HG02943 (cell line): ENCODE results near the gene INSIG1.

Experiments
- ATAC-seq: cut with Tn5 transposase; IDR thresholded peaks from one replicate; pipeline ENCODE4 v1.9.1; 2021; ENCODE audit warnings: mild to moderate bottlenecking, low read depth, moderate library complexity; ENCODE audit not compliant: unreplicated experiment

The INSIG1 gene

DNA sequence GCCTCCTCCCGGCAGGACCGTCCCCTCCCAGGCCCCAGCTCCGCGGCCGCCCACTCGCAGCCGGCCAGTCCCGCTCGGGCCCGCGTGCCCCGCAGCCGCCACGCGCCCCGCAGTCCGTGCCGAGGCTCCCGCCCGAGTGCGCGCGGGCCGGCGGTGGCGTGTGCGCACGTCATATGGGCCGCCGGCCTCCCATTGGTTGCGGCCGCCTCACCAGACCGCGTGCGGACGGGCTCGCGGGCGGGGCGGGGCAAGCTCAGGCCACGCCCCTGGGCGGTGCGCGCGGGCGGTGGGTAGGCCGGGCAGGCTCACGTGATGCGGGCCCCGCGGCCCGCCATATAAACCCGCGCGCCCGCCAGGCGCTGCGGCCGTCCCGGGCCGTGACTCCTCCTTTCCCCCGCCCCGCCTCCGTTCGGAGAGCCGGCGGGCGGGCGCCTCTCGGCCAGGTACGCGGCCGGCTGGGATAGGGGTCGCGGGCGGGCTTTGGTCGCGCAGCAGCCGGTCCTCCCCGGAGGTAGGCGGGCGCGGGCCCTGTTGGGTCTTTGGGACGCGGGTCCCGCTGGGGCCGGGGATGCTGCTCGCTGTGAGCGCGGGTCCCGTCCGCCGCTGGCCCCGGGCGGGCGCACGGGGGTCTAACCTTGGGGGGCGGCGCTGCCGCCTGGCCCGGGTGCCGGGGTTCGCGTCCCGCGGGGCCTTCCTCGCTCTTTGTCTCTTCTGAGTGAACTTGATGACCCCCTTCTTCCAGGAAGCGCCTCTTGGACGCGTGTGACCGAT is at the start of gene INSIG1:
Gene INSIG1 (plus strand): TSS at position 362 of the 771 bp plus-strand sequence. CDS start 408 bp downstream, at position 770.
- ATAC-seq, result peak; percentile 55

DNA sequence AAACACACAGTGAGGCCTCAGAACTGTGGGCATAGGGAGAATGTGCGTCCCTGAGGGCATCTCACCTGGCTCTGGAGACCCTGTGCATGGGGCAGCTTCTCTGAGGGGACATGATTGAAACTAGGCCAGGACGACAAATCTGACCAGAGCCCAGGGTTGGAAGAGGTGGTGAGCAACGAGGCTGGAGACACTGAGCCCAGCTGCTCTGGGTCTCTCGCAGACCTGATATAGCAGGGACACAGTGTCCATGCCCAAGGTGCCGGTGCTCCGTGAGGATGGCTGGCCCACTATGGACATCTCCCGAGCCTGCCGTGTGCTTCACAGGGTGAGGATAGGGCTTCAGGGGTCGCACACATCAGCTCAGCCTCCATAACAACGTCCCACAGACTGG is 49.3 kb upstream of the INSIG1 start:
- ATAC-seq, result no peak

DNA sequence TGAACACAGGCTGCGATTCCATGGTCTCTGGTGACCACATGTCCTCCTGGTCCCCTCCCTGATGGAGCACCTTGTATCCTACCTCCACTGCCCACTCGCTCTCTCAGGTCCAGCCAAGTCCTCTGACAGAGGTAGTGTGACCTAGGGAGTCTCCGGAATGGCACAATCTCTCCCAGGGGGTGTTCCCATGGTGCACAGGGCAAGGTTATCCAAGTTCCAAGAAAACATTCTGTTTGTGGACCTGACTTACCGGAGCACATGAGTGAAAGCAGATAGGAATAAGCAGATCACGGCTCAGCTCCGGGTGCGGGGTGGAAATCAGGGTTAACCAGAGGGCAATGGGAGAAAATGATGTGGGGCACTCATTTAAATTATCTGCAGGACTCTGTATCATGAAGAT is 45.8 kb upstream of the INSIG1 start:
- ATAC-seq, result no peak

DNA sequence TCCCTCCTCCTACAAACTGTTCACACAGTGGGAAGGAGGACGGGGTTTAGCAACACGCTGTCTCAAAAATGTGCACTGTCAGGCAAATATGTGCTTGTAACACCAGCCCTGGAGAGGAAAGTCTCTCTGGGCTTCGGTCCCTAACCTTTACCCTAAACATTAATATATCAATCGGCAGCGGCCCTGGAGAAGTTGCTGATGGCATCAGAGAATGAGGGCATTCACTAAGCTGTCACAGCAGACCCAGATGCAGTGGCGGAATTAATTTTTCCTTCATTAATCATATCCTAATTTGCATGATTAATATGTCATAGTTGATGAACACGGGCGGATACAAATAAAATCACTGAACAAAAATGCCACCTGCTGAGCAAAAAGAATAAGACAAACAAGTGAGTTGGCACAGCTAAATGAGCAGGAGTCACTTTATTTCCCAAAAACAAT is 45.2 kb upstream of the INSIG1 start:
- no peak for ATAC-seq

DNA sequence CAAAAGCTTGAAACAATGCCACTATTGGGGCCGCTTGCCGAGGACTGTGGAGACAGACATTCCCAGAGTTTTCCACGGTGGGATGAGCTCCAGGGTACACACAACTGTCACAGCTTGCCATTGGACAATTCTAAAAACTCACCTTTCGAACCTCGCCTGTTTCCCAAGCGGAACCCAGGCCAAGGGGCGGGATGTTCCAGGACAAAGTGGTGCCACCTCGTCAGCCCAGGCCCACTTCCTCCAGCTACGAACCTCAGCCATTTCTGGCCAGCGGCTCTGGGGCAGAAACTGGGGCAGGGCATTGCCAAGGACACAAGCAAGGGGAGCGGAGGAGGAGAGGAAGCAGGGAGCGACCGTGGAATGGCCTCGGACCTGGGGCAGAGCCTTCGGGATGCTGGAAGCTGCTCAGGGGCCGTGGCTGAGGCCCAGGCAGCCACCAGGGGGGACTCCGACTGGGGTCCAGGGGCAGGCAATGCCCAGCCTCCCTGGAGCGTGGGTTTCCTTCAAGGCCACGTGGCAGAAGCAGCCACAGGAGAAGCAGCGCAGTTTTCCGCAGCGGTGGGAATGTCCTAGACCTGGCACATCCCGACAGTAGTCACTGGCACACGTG is 44.7 kb upstream of the INSIG1 start:
- ATAC-seq, result no peak

DNA sequence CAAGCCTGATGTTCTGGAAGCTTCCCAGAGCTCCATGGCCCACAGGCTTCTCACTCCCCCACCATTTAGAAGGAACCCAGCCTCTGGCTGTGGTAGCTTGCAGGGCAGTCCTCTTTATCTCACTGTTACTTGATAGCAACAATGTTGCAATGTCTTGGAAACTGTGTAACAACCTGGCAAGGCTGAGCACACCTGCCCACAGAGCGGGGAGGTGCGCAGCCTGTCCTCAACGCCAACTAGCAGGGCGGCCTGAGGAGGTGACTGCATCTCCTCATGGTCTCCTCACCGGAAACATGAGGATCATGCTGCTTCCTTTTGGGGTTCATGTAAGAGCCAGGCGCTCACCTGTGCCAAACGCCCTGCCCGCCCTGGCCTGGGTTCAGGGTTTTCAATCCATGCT is 43.7 kb upstream of the INSIG1 start:
- ATAC-seq, result no peak

DNA sequence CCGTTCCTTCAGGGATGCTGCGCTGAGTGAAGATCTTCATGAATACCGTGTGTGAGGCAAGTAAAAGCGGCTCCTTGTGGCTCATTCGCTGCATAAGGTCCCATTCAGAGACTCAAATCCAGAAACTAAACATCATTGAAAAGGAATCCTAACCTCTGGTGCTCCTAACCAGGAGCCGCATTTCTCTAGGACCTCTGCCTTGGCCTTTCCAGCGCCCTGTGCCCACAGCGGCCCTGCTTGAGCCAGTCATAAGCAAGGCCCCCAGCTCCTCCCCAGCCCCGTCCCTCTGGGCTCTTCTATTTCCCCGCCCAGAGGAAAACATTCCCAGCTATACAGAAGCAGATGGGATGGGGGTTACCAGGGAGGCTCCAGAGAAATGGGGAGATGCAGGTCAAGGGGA is 42.6 kb upstream of the INSIG1 start:
- ATAC-seq, result no peak

DNA sequence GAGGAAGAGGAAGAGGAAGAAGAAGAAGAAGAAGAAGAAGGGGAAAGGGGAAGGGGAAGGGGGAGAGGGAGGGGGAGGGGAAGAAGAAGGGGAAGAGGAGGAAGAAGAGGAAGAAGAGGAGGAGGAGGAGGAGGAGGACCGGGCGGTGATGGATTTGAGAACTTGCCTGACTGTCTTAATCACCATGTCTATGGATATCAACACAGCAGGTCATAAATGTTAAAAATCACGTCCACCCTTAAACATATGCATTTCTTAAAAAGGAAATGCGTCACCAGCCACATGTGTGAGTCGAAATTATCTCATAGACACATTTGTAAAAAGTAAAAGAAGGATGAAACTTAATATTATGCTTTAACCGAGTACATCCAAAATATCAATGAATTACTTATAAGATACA is 42.1 kb upstream of the INSIG1 start:
- ATAC-seq, result no peak

DNA sequence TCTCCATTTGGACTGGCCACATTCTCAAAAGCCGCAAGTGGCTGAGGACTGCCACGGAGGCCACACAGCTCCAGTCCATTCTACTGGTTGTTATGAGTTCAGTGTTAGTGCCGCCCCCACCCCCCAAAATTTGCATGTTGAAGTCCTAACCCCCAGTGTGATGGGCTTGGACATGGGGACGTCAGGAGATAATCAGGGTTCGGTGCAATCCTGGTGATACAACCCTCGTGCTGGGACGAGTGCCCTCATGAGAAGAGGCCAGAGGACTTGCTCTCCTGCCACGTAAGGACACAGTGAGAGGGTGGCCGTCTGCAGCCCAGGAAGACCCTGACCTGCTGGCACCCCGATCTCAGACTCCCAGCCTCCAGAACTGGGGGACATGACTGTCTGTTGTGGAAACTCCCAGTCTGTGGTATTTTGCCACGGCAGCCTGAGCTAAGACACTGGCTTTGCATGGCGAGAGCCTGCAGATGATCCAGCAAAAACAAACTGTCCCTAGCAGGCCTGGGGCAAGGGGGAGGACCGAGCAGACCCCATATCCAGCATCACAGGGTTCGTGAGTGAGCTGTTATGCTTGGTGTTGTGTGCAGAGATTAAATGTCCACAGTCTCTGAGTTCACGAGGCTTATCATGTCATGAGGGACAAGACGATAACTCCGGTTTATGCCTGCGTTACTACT is 41.5 kb upstream of the INSIG1 start:
- ATAC-seq, result no peak

DNA sequence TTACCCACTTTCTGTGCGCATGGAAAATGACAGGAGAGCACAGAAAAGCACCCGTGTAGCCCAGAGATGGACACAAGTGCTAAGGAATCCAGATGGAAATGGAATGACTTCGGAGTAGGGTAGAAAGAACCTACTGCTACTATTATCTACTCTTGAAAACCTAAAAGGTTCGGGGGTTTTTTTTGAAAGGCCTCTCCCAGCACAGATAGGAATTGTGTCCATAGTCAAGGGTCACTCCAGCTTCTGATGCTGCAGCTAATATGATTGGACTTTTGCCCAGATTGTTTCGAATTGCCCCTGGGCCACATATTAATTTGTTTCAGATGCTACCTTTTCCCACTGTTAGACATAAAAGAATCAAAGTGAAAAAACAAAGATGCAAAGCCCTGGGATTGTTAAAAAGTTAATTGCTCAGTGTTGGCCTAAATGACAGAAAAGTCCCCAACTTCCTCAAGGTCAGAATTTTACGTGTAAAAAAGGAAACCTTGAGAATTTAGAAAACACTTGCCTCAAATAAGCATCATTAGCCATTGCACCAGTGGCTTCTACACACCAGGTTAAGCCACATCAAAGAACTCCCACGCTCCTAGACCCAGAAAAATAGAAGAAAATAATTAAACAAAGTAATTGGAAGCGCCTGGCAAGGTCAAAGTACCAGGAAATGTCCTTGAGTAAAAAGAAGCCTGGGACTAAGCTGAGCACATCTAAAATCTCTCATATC is 40.8 kb upstream of the INSIG1 start:
- ATAC-seq, result no peak

DNA sequence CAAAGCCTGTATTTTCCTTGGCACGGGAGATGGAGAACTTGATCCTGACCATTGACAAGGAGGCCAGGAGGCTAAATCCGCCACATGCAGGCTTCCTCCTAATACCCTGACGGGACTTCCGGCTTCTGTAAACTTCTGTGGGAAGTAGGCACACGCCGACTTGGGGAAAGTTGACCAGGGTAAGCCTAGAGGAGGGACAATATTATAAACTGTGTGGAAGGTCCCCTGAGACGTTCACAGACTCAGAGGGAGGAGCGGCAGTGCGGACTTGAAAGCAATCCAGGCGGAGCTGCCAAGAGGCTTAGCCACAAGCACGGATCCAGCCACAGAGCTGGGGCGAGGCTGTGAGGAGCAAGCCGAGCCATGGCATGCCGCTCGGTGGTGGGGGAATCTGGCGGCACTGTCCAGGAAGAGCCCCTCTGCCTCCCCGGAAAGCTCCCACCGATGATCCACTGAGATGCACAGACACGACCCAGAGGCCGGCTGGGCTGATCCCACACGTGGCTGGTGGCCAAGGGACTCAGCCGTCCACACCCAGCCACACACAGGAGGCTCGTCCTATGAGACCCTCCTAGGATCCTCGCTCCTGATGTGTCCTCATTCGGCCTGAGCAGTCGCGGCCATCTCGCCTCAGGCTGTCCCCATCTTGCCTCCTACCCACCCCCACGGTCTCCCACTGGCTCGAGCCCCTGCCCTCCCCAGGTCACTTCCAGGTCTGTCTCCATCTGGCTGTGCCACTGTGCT is 40.0 kb upstream of the INSIG1 start:
- no peak for ATAC-seq

DNA sequence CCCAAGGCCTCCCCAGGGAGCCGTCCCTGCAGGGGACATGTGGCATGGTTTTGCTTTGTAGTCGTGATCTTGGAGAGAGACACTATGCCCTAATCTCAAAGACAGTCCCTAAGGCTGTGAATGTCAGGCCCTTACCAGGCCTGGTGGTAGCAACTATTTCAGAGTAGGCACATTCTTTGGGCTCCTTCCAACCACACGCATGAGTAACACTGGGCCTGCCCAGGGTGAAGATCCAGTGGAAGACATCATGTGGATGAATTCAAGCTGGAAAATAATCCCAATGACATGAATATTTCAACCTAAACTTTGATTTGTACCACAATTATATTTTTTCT is 39.5 kb upstream of the INSIG1 start:
- ATAC-seq, result no peak

DNA sequence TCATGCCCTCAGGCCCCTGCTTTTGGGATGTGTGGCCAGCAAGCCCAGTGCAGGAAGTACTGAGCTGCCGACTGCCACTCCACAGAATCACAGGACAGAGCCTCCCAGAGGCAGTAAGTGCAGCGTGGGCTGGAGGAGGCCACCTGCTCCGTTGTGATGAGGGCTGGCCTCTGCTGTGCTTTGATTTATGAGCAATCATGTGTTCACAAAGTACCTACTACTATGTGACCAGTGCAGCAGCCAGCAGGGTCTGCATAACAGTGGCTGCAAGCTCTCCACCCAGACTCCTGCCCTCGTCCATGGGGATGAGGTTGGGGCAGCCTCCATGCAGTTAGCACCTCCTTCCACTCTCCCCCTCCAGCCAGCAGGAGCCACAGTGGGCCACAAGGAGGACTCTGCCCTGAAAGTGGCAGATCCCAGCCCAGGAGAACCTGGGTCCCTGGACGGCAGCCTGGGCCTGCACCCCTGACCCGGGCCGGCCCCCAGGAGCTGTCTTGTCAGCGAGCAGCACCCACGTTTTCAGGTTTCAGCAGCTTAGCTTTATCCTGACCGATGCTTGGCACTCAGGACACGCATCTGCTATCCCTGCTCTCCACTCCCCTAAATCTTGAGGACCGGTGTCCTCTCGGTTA is 37.7 kb upstream of the INSIG1 start:
- no peak for ATAC-seq

DNA sequence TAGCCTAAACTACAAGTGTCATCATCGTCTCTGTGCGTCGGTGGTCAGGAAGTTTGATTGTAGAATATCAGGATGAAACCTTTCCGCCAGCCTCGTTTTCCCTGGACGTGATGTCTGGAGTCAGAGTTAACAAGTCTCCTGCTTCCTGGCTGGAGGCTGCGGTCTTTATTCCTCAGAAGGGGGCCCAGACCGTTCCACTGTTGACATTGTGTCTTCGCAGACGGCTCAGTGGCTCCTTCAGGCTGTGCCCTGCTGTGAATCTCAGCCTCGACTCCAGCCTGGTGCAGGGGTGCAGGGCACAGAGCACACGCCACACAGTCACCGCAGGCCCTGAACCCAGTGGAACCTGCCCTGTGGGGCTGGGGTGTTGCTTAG is 37.2 kb upstream of the INSIG1 start:
- ATAC-seq, result no peak

DNA sequence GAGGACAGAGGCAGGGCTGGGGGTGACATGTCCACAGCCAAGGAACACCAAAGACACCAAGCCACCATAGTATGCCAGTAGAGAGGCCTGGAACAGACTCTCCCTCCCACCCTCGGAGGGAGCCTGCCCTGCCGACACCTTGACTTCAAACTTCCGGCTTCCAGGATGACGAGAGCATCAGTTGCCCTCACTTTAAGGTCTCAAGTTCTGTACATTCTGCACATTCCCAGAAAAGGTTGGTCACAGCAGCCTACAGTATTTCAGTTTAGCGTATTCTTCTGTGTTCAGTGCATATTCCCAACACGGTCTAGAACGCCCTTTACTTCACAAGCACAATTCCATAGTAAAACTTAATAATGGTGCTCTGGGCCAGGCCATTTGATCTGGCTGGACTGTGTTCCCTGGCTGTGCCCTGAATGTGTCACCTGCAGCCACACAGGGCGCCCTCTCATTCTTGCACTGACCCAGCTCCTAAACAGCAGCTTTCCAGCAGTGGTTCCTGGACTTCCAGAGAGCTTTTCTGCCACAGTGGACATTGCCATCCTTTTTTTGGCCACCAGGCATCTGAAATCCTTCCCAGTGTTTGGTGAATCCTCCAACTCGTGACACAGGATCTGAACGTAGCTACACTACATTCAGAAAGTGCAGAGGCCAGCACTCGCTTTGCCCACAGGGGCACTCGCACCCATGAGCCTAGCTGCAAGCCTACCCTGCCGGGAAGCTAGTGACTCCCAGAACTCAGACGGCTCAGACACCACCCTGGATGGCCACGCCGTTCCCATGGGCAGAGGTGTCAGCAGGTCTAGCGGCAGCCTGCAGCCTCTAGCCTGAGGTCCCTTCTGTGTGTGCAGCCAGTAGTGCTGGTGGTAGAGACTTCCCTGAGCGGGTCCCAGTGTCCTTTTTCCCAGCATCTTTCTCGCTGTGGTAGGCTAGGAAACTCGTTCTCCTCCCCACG is 36.4 kb upstream of the INSIG1 start:
- ATAC-seq, result no peak

DNA sequence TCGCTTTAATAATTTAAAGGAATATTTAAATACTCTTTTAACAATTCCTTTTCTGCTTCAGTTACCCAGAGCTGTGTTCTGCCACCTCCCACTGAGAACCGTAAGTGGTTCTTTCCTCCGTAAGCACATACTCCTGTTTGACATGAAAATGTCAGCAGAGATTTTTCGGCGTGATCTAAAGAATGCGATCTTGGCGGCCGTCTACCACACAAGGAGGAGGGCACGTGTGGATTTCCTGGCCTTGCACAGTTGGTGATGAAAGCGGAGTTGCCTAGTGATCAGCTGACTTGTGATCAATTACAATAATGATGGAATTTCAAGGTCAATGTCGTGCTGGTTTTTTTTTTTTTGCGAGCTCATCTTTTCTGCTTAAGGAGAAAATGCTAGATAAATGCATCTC is 35.6 kb upstream of the INSIG1 start:
- ATAC-seq, result no peak

DNA sequence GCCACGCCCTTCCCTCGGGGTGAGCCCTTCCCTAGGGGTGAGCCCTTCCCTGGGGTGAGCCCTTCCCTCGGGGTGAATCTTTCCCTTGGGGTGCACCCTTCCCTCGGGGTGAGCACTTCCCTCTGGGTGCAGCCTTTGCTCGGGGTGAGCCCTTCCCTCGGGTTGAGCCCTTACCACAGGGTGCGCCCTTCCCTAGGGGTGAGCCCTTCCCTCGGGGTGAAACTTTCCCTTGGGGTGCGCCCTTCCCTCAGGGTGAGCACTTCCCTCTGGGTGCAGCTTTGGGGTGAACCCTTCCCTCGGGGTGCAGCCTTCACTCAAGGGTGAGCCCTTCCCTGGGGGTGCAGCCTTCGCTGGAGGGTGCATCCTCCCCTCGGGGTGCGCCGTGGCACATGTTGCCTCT is 34.6 kb upstream of the INSIG1 start:
- ATAC-seq, result no peak

DNA sequence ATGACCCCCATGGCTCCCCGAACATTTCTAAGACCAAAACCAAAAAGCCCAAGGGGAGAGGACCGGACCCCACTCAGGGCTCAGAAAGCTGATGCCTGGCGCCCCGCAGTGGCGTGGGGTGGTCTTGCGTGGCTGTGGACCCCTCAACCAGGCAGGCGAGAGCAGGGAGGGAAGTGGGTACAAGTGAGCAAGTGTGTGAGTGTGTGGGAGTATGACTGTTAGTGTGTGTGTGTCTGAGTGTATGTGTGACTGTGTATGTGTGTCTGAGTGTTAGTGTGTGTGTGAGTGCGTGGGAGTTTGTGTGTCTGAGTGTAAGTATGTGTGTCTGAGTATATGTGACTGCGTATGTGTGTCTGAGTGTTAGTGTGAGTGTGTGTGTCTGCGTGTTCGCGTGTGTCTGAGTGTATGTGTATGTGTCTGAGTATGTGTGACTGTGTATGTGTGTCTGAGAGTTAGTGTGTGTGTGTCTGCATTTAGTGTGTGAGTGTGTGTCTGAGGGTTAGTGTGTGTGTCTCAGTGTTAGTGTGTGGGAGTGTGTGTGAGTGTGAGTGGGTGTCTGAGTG is 34.0 kb upstream of the INSIG1 start:
- no peak for ATAC-seq

DNA sequence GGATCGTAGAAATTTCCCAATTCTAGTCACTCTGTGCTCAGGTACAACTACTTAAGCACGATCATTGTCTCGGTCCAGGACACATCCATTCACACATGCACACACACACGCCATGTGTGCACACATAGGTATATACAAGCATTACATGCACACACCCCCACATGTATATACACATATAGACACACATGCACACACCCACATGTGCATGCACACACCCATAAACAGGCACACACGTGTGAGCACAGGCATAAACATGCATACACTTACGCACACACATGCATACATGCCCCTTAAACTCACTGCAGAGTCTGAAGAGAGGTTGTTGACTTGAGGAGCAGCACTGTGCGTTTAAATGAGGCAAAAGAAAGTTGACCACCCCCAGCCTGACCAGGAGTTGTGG is 32.5 kb upstream of the INSIG1 start:
- ATAC-seq, result no peak
